Measurements from ENCODE around the gene MRPL21. TPM values are rescaled to one million over a fixed set of nuclear protein-coding genes. Genes with fewer than 3 reads are reported as not detected.

The MRPL21 gene
- total RNA-seq, 2 experiments from 2014 or later = 47.6 to 53.4 TPM

- H3K27ac Mint-ChIP-seq = no peak overlapping the region
- H3K4me3 Mint-ChIP-seq = no peak overlapping the region
- H3K36me3 Mint-ChIP-seq (ENCODE audit: low read depth) = peaks cover 36% of the 10 kb centered on the region
- ChIA-PET POLR2A (no interaction called here), CTCF (no interaction called here)
- H3K27me3 Mint-ChIP-seq = no peaks in the 10 kb centered on the region
- H3K9me3 Mint-ChIP-seq = no peaks in the 10 kb centered on the region
- H3K4me1 Mint-ChIP-seq = no peaks in the 10 kb centered on the region
- DNase-seq = no peak
Observed at GRCh38 chr11:68932358-68932757, 28.7 kb upstream of the MRPL21 start.

GRCh38 chr11:68931911-68932310 lies 28.3 kb upstream of the MRPL21 start:
- H3K36me3 Mint-ChIP-seq (ENCODE audit: low read depth) = peaks cover 41% of the 10 kb centered on the region
- H3K9me3 Mint-ChIP-seq = peaks cover 4% of the 10 kb centered on the region
- no peaks in the 10 kb centered on the region for H3K4me1 Mint-ChIP-seq
- H3K27me3 Mint-ChIP-seq = no peaks in the 10 kb centered on the region
- CTCF ChIA-PET = no interaction called here
- no peak overlapping the region for H3K4me3 Mint-ChIP-seq
- POLR2A ChIA-PET = no interaction called here
- DNase-seq = no peak
- H3K27ac Mint-ChIP-seq = no peak overlapping the region

GRCh38 chr11:68930991-68931855 lies 27.6 kb upstream of the MRPL21 start:
- H3K27ac Mint-ChIP-seq = no peak overlapping the region
- H3K4me1 Mint-ChIP-seq = no peaks in the 10 kb centered on the region
- DNase-seq = no peak
- H3K4me3 Mint-ChIP-seq = no peak overlapping the region
- no peaks in the 10 kb centered on the region for H3K27me3 Mint-ChIP-seq
- peaks cover 46% of the 10 kb centered on the region for H3K36me3 Mint-ChIP-seq (ENCODE audit: low read depth)
- peaks cover 4% of the 10 kb centered on the region for H3K9me3 Mint-ChIP-seq
- ChIA-PET POLR2A (no interaction called here), CTCF (no interaction called here)

GRCh38 chr11:68929706-68930570 lies 26.3 kb upstream of the MRPL21 start:
- ChIA-PET CTCF (interaction anchor here (0.6 kb wide), 1 partner anchor 1302 kb away, joined by 3 read pairs; no protein-coding TSS in a partner anchor), POLR2A (interaction anchor here (0.8 kb wide), 1 partner anchor 26 kb away, joined by 3 read pairs; the partner anchor contains the start of gene IGHMBP2)

GRCh38 chr11:68929135-68929534 lies 25.5 kb upstream of the MRPL21 start:
- Mint-ChIP-seq H3K36me3 (ENCODE audit: low read depth) (peaks cover 61% of the 10 kb centered on the region), H3K27ac (no peak overlapping the region), H3K4me3 (no peak overlapping the region), H3K27me3 (no peaks in the 10 kb centered on the region), H3K9me3 (peaks cover 19% of the 10 kb centered on the region), H3K4me1 (no peaks in the 10 kb centered on the region)
- DNase-seq = no peak
- CTCF ChIA-PET = interaction anchor here (0.6 kb wide), 1 partner anchor 1303 kb away, joined by 3 read pairs; no protein-coding TSS in a partner anchor
- POLR2A ChIA-PET = interaction anchor here (0.8 kb wide), 1 partner anchor 25 kb away, joined by 3 read pairs; the partner anchor contains the start of gene IGHMBP2

More at GRCh38 chr11:68929706-68930570, 26.3 kb upstream of the MRPL21 start:
- H3K27ac Mint-ChIP-seq = no peak overlapping the region
- H3K36me3 Mint-ChIP-seq (ENCODE audit: low read depth) = peaks cover 53% of the 10 kb centered on the region
- H3K9me3 Mint-ChIP-seq = peaks cover 12% of the 10 kb centered on the region
- H3K27me3 Mint-ChIP-seq = no peaks in the 10 kb centered on the region
- H3K4me1 Mint-ChIP-seq = no peaks in the 10 kb centered on the region
- no peak for DNase-seq
- H3K4me3 Mint-ChIP-seq = no peak overlapping the region

GRCh38 chr11:68928136-68928880 lies 24.7 kb upstream of the MRPL21 start:
- H3K36me3 Mint-ChIP-seq (ENCODE audit: low read depth) = peaks cover 69% of the 10 kb centered on the region
- H3K9me3 Mint-ChIP-seq = peaks cover 19% of the 10 kb centered on the region
- POLR2A ChIA-PET = no interaction called here

GRCh38 chr11:68927280-68928135 lies 23.9 kb upstream of the MRPL21 start:
- no peak for DNase-seq
- H3K4me1 Mint-ChIP-seq = no peaks in the 10 kb centered on the region
- ChIA-PET CTCF (interaction anchor here (0.6 kb wide), 1 partner anchor 63 kb away, joined by 3 read pairs; no protein-coding TSS in a partner anchor), POLR2A (no interaction called here)
- peaks cover 19% of the 10 kb centered on the region for H3K9me3 Mint-ChIP-seq
- no peaks in the 10 kb centered on the region for H3K27me3 Mint-ChIP-seq
- H3K36me3 Mint-ChIP-seq (ENCODE audit: low read depth) = peaks cover 76% of the 10 kb centered on the region
- no peak overlapping the region for H3K4me3 Mint-ChIP-seq
- H3K27ac Mint-ChIP-seq = no peak overlapping the region

More at GRCh38 chr11:68928136-68928880, 24.7 kb upstream of the MRPL21 start:
- CTCF ChIA-PET = interaction anchor here (0.6 kb wide), 1 partner anchor 64 kb away, joined by 3 read pairs; no protein-coding TSS in a partner anchor
- no peaks in the 10 kb centered on the region for H3K4me1 Mint-ChIP-seq
- no peak for DNase-seq
- H3K27me3 Mint-ChIP-seq = no peaks in the 10 kb centered on the region
- H3K4me3 Mint-ChIP-seq = no peak overlapping the region
- no peak overlapping the region for H3K27ac Mint-ChIP-seq

- Mint-ChIP-seq H3K27ac (no peak overlapping the region), H3K9me3 (peaks cover 19% of the 10 kb centered on the region), H3K27me3 (no peaks in the 10 kb centered on the region), H3K4me1 (no peaks in the 10 kb centered on the region), H3K4me3 (no peak overlapping the region), H3K36me3 (ENCODE audit: low read depth) (peaks cover 85% of the 10 kb centered on the region)
- DNase-seq = no peak
- ChIA-PET CTCF (interaction anchor here (0.7 kb wide), 3 partner anchors 8 to 387 kb away, joined by 4 to 11 read pairs (median 5); no protein-coding TSS in a partner anchor), POLR2A (interaction anchor here (1.0 kb wide), 1 partner anchor 22 kb away, joined by 3 read pairs; the partner anchor contains the start of genes IGHMBP2 and MRPL21)
Observed at GRCh38 chr11:68925611-68926010, 22.0 kb upstream of the MRPL21 start.

GRCh38 chr11:68924073-68924925 lies 20.7 kb upstream of the MRPL21 start:
- Mint-ChIP-seq H3K36me3 (ENCODE audit: low read depth) (peaks cover 88% of the 10 kb centered on the region), H3K4me3 (no peak overlapping the region), H3K9me3 (peaks cover 19% of the 10 kb centered on the region), H3K27ac (no peak overlapping the region), H3K27me3 (no peaks in the 10 kb centered on the region), H3K4me1 (no peaks in the 10 kb centered on the region)
- DNase-seq = no peak
- CTCF ChIA-PET = no interaction called here
- POLR2A ChIA-PET = no interaction called here

- CTCF ChIA-PET = no interaction called here
- H3K36me3 Mint-ChIP-seq (ENCODE audit: low read depth) = peaks cover 90% of the 10 kb centered on the region
- H3K27me3 Mint-ChIP-seq = no peaks in the 10 kb centered on the region
- POLR2A ChIA-PET = no interaction called here
- H3K4me3 Mint-ChIP-seq = no peak overlapping the region
- H3K4me1 Mint-ChIP-seq = no peaks in the 10 kb centered on the region
- no peak for DNase-seq
- H3K9me3 Mint-ChIP-seq = peaks cover 19% of the 10 kb centered on the region
- no peak overlapping the region for H3K27ac Mint-ChIP-seq
Observed at GRCh38 chr11:68923614-68924013, 20.0 kb upstream of the MRPL21 start.

GRCh38 chr11:68916439-68916838 lies 12.8 kb upstream of the MRPL21 start:
- CTCF ChIA-PET = no interaction called here
- Mint-ChIP-seq H3K9me3 (no peaks in the 10 kb centered on the region), H3K27me3 (no peaks in the 10 kb centered on the region), H3K27ac (peak overlapping the region; percentile 8), H3K36me3 (ENCODE audit: low read depth) (peaks cover 55% of the 10 kb centered on the region), H3K4me3 (no peak overlapping the region), H3K4me1 (peaks cover 5% of the 10 kb centered on the region)
- no peak for DNase-seq
- POLR2A ChIA-PET = no interaction called here

Measured in activated CD4-positive, alpha-beta memory T cell treated with anti-CD3 and anti-CD28 coated beads, Interleukin-2, amount 10 ng/mL, durations not matched to agents 7 days and 5 days (primary cell).